MM.1S (cell line): ENCODE measurements around the gene TNKS2.

Experiments used
- CTCF ChIP-seq: fragments of 300-600 bp; sonication (generic); IDR thresholded peaks from 2 replicates; pipeline ENCODE4 v1.5.1; 2016; ENCODE audit warnings: antibody characterized with exemption, low read length, mixed read lengths
- EZH2 ChIP-seq: fragments of 300-600 bp; sonication (generic); optimal IDR thresholded peaks from 2 replicates; pipeline ENCODE3; 2017; ENCODE audit warnings: low read depth, mild to moderate bottlenecking, antibody characterized with exemption, low read length, mixed read lengths

GRCh38 chr10:91762878-91763277 is 35.3 kb upstream of the TNKS2 start:
- TF ChIP-seq CTCF: no peak
- TF ChIP-seq EZH2: no peak
